Measurements from ENCODE around the gene PARVA.

GRCh38 chr11:12444601-12445000 lies 67.2 kb downstream of the PARVA start:
- TF ChIP-seq POLR2A (IDR thresholded peaks at IDR 0.05) (no peak), CTCF (IDR thresholded peaks at IDR 0.05) (no peak)

Data from sigmoid colon (tissue), 3 donors.